Endothelial cell of umbilical vein (primary cell): Measurements from ENCODE around the gene DGKD.

Experiments used
- EZH2 ChIP-seq: IDR thresholded peaks from 2 replicates; pipeline ENCODE4 v1.6.1; 2012; ENCODE audit warnings: borderline replicate concordance, low read depth, mild to moderate bottlenecking, moderate library complexity, low read length, inconsistent platforms; ENCODE audit not compliant: severe bottlenecking
- FOS ChIP-seq: IDR thresholded peaks from 2 replicates; pipeline ENCODE4 v1.6.1; 2011; ENCODE audit warnings: mild to moderate bottlenecking, low read length, moderate library complexity, borderline replicate concordance; ENCODE audit not compliant: insufficient read depth
- GATA2 ChIP-seq: IDR thresholded peaks from 2 replicates; pipeline ENCODE4 v1.7.0; 2011; ENCODE audit warnings: low read depth, mild to moderate bottlenecking, moderate library complexity, mixed read lengths, low read length; ENCODE audit not compliant: insufficient read length, insufficient read depth
- JUN ChIP-seq: IDR thresholded peaks from 2 replicates; pipeline ENCODE4 v1.6.1; 2011; ENCODE audit warnings: borderline replicate concordance, low read depth; ENCODE audit not compliant: insufficient read length, insufficient read depth
- MYC ChIP-seq: IDR thresholded peaks from one replicate; pipeline ENCODE4 v1.6.1; 2011; ENCODE audit warnings: mild to moderate bottlenecking, low read depth, low read length
- POLR2A ChIP-seq: IDR thresholded peaks from 2 replicates; pipeline ENCODE4 v1.6.1; 2012; ENCODE audit warnings: low read depth, mild to moderate bottlenecking, control low read depth, low read length
- POLR2AphosphoS5 ChIP-seq: IDR thresholded peaks from 2 replicates; pipeline ENCODE4 v1.6.1; 2012; ENCODE audit warnings: low read depth, mild to moderate bottlenecking, control low read depth, low read length, moderate library complexity; ENCODE audit not compliant: insufficient read depth
- TF ChIP-seq, protein P1 (sequence below), 2 donors: IDR thresholded peaks; 1 replicate in 1 of 2; 2 replicates in 1 of 2; pipeline ENCODE4 v1.5.1; 2011; ENCODE audit warnings: low read length in 2 of 2, mild to moderate bottlenecking in 2 of 2, moderate library complexity in 2 of 2, control low read depth in 1 of 2, inconsistent platforms in 1 of 2, low read depth in 1 of 2; ENCODE audit not compliant: insufficient read depth in 1 of 2; ENCODE audit errors: extremely low read depth in 1 of 2
- TF ChIP-seq, protein P2 (sequence below): IDR thresholded peaks from 2 replicates; pipeline ENCODE4 v1.6.1; 2011; ENCODE audit not compliant: insufficient read depth, insufficient read length

DNA sequence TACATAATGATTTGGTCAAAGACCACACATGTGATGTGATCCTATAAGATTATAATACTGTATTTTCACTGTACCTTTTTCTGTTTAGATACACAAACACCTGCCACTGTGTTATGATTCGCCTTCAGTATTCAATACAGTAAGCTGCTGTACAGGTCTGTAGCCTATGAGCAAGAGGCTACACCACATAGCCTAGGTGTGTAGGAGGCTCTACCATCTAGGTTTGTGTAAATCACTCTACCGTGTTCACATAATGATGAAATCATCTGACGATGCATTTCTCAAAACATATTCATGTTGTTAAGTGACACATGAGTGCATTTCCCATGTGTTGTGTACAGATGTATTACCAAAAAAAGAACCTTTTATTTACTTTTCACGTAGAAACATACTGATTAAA lies 137.8 kb downstream of the DGKD start:
- TF ChIP-seq EZH2 (no peak), POLR2A (no peak), POLR2AphosphoS5 (no peak), MYC (no peak), JUN (no peak), GATA2 (no peak), FOS (no peak)
- TF ChIP-seq, protein P1, sequence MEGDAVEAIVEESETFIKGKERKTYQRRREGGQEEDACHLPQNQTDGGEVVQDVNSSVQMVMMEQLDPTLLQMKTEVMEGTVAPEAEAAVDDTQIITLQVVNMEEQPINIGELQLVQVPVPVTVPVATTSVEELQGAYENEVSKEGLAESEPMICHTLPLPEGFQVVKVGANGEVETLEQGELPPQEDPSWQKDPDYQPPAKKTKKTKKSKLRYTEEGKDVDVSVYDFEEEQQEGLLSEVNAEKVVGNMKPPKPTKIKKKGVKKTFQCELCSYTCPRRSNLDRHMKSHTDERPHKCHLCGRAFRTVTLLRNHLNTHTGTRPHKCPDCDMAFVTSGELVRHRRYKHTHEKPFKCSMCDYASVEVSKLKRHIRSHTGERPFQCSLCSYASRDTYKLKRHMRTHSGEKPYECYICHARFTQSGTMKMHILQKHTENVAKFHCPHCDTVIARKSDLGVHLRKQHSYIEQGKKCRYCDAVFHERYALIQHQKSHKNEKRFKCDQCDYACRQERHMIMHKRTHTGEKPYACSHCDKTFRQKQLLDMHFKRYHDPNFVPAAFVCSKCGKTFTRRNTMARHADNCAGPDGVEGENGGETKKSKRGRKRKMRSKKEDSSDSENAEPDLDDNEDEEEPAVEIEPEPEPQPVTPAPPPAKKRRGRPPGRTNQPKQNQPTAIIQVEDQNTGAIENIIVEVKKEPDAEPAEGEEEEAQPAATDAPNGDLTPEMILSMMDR (IDR thresholded peaks at IDR 0.05; ENCODE audit: extremely low read depth in 1 of 2, insufficient read depth in 1 of 2, low read depth in 1 of 2, low read length in 2 of 2) = no peak
- TF ChIP-seq, protein P2, sequence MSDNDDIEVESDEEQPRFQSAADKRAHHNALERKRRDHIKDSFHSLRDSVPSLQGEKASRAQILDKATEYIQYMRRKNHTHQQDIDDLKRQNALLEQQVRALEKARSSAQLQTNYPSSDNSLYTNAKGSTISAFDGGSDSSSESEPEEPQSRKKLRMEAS = no peak
